GM18870 (cell line): ENCODE results near the gene GPR6.

Experiments
- ATAC-seq: cut with Tn5 transposase; IDR thresholded peaks from one replicate; pipeline ENCODE4 v1.9.1; 2021; ENCODE audit warnings: moderate library complexity; ENCODE audit not compliant: unreplicated experiment

Gene GPR6

GRCh38 chr6:109978174-109979032 is at the start of gene GPR6:
GPR6 (plus strand) TSS chr6:109978311; CDS start chr6:109979113, 802 bp downstream.
- ATAC-seq: no peak

DNA sequence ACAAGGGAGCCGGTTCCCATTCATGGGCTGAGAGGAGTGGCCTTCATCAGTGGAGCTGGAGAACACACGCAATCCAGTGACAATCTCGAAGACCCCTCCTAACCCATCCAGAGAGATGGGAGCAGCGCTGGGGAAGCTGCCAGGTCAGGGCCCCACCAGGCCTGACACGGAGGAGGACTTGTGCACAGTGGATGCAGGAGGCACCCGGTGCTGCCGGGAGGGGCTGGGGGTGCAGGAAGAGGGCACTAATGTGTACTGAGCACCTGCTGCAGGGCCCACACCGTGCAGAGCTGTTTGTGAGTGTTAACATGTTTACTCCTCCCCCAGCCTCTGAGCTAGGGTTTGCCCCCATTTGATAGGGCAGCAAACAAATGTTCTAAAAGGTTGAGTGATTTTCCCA is 43.8 kb upstream of the GPR6 start:
- ATAC-seq: no peak

GRCh38 chr6:109939654-109940053 is 38.5 kb upstream of the GPR6 start:
- ATAC-seq: no peak

DNA sequence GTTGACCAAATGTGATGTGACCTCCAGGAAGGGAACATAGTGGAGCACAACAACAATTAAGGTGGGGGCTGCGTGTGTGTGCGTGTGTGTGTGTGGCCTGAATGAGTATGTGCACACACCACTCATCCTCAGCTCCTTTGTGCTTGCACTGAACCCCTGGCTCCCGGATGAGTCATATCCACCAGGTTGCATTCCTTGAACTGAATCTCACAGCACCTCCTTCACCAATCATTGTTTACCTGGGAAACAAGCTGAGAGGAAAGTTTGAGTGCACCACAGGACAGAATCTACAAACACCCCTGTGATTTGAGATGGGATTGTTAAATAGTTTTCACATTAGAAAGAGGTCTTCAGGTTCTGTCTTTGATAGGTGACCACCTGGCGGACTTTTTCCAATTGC is 33.7 kb upstream of the GPR6 start:
- ATAC-seq: no peak

- no peak for ATAC-seq
Measured at GRCh38 chr6:109945091-109945490, 33.0 kb upstream of the GPR6 start.

- no peak for ATAC-seq
Measured at GRCh38 chr6:109946979-109947378, 31.1 kb upstream of the GPR6 start.

DNA sequence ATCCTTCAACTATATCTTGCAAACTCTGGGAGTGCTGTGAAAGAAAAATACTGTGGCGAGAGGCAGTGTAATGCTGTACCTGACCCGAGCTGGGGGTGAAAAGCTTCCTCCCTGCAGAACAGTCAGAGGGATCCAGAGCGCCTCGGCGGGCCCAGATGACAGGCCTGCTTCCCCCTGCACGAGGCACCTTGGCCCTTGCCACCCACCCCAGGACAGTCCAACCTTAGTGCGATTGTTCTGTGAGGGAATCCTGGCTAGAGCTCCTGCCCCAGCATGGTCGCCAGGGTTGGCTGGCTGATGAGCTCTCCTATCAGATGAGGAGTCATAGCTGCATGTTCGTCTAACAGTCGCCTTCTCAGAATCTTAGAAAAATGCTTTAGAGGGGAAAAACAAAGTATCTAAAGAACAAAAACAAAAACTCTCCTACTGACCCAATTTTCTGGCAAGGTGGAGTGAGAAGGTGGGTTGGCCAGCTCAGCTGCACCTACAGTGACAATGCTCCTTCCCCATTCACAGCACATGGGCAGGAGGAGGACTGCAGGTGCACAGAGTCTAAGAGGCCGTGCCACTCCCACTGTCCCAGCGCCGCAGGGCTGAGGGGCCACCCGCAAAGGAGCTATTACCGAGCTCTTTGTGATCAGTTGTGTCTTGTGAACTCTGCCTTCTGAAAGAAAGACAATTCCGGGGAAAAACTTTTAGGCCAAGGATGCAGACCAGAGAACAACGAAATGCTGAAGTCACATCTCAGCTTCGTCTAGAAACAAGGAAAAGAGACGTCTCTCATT is 28.6 kb upstream of the GPR6 start:
- no peak for ATAC-seq

DNA sequence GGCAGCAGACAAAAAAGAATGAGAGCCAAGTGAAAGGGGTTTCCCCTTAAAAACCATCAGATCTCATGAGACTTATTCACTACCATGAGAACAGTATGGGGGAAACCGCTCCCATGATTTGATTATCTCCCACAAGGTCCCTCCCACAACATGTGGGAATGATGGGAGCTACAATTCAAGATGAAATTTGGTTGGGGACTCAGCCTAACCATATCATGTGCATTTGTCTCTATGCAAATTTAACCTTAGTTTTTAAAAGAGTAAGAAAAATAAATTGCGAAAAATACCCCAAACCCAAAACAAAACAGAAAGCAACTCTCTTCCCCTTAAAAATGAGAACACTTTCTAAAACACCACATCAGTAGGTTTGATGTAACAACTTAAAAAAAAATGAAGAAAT is 22.6 kb upstream of the GPR6 start:
- ATAC-seq: no peak

- no peak for ATAC-seq
Measured at GRCh38 chr6:109958626-109959025, 19.5 kb upstream of the GPR6 start.

- ATAC-seq: no peak
Measured at GRCh38 chr6:109961611-109962041, 16.5 kb upstream of the GPR6 start.

DNA sequence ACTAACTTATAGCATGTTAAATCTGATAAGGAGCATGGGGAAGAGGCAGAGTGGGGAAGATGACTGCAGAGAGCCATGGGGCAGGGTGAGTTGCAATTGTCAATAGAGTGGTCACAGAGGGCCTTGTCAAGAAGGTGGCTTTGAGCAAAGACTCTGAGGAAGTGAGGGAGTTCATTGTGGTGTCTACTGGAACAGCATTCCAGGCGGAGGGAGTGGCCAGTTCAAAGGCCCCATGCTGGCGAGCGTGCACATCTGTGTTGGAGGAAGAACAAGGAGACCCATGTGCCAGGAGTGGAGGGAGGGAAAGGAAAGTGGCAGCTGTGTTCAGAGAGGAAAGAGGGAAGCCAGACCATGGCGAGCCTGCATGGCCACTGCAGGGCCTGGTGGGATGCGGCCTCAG is 15.8 kb upstream of the GPR6 start:
- no peak for ATAC-seq

DNA sequence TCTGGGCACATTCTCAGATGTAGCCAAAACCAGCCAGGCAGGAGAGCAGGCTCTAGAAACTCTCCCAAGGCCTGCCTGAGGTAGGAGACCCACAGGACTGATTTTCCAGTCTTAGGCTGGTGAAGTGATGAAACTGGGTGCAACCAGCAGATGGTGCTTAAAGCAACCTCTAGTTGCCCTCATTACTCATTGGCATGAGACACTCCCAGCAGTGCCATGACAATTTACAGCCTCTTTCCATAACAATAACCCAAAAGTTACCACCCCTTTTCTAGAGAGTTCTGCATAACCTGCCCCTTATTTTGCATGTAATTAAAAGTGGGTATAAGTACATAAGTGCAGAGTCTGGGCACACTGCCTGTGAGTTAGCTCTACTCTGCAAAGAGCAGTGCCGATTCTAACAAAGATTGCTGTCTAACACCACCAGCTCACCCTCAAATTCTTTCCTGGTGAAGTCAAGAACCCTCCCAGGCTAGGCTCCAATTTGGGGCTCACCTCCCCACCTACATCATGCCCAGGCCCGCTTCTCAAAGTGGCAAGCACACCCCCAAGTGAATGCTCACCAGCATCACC is 14.4 kb upstream of the GPR6 start:
- no peak for ATAC-seq

GRCh38 chr6:109964949-109965348 is 13.2 kb upstream of the GPR6 start:
- ATAC-seq: no peak

GRCh38 chr6:109966299-109966698 is 11.8 kb upstream of the GPR6 start:
- no peak for ATAC-seq

- no peak for ATAC-seq
Measured at GRCh38 chr6:109977791-109978173, 329 bp upstream of the GPR6 start.

DNA sequence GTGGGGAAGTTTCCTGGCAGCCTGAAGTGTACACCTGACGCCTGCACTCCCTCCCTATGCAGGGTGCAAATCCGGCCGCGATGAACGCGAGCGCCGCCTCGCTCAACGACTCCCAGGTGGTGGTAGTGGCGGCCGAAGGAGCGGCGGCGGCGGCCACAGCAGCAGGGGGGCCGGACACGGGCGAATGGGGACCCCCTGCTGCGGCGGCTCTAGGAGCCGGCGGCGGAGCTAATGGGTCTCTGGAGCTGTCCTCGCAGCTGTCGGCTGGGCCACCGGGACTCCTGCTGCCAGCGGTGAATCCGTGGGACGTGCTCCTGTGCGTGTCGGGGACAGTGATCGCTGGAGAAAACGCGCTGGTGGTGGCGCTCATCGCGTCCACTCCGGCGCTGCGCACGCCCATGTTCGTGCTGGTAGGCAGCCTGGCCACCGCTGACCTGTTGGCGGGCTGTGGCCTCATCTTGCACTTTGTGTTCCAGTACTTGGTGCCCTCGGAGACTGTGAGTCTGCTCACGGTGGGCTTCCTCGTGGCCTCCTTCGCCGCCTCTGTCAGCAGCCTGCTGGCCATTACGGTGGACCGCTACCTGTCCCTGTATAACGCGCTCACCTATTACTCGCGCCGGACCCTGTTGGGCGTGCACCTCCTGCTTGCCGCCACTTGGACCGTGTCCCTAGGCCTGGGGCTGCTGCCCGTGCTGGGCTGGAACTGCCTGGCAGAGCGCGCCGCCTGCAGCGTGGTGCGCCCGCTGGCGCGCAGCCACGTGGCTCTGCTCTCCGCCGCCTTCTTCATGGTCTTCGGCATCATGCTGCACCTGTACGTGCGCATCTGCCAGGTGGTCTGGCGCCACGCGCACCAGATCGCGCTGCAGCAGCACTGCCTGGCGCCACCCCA is 1.2 kb downstream of the GPR6 start:
- no peak for ATAC-seq

DNA sequence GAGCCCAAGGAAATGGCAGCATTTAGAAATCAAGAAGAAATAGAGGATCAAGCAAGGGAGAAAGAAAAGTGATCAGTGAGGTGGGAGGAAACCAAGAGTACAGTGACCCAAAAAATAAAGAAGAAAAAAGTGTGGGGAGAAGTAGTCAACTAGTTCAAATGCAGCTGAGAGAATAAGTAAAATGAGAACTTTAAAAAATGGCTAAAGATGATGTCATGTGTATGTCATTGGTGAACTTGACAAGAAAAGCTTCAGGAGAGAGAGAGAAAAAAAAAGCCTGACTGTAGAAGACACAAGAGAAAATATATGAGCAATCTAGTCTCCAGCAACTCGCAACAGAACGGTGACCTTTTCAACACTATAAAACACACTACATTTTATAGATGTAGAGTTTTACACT is 6.3 kb downstream of the GPR6 start:
- no peak for ATAC-seq

- no peak for ATAC-seq
Measured at GRCh38 chr6:109987196-109987595, 9.1 kb downstream of the GPR6 start.

DNA sequence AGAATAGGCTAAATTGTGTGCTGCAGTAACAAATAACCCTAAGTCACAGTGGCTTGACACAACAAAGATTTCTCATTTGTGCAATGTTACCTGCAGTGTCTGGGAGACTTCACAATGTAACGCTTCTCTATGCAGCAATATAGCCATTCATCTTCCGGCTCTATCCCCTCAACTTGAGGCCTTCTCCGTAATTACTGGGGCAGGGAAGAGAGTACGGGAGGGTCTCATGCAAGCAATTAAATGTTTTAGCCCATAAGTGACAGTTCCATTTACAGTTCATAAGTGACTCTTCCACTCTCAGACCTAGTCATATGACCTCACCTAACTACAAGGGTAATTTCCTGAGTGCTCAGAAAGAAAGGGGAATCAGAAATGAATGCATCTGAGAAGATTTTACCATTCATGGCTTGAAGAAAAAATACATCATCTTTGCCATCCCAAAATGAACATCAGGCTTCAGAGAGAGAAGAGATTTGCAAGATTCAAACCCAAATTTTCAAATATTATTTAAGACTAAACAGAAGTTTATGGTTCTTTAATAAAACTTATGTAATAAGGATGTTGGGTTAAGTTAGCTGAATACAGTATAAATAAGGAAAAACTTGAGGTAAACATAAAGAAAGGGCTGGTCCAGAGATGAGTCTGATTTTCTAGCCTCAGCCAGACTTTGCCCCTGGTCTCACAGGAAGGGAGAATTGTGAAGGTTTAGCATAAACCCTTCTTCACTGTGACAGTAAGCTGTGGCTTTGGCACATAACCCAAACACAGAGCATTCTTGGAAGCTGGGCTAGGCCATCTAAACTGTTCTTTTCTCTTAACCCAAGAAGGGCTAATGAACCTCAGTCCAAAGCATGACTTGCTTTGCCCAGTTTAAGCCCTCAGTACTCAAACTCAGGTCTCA is 13.3 kb downstream of the GPR6 start:
- ATAC-seq: no peak
